Tibial nerve (tissue), 4 donors: ENCODE results near the gene KAT8. TPM values are rescaled to one million over a fixed set of nuclear protein-coding genes. Genes with fewer than 3 reads are reported as not detected.

ENCODE experiments used
- DNase-seq, 2 donors: peaks; one replicate each; pipeline ENCODE4 v3.0.0-alpha.2; 2019; ENCODE audit warnings: low spot score in 2 of 2
- H3K27ac ChIP-seq, 4 donors: fragments of 200-600 bp; sonication (generic) in 3 of 4; one replicate each; pipeline ENCODE4 v1.5.1; 2017 to 2019; ENCODE audit warnings: mild to moderate bottlenecking in 1 of 4
- H3K27me3 ChIP-seq, 2 donors: fragments of 200-600 bp; sonication (generic) in 1 of 2; one replicate each; pipeline versions ENCODE4 v1.5.1 to v1.6.0; 2017 to 2019
- H3K36me3 ChIP-seq, 3 donors: fragments of 200-600 bp; sonication (generic); one replicate each; pipeline ENCODE4 v1.5.1; 2018 to 2019
- H3K4me1 ChIP-seq, 4 donors: fragments of 200-600 bp; sonication (generic) in 3 of 4; one replicate each; pipeline ENCODE4 v1.5.1; 2017 to 2019
- H3K4me3 ChIP-seq, 4 donors: fragments of 200-600 bp; sonication (generic) in 3 of 4; one replicate each; pipeline ENCODE4 v1.5.1; 2017 to 2019; ENCODE audit warnings: mild to moderate bottlenecking in 1 of 4, moderate library complexity in 1 of 4
- H3K9me3 ChIP-seq, 4 donors: fragments of 200-600 bp; sonication (generic) in 3 of 4; one replicate each; pipeline ENCODE4 v1.5.1; 2017 to 2019
- EP300 ChIP-seq, 2 donors: sonication (generic); formaldehyde crosslinking; IDR thresholded peaks; one replicate each; pipeline ENCODE4 v1.6.1; 2017; ENCODE audit warnings: antibody characterized with exemption in 2 of 2, mild to moderate bottlenecking in 1 of 2
- POLR2A ChIP-seq, 2 donors: fragments of 450-650 bp; IDR thresholded peaks; one replicate each; pipeline ENCODE4 v1.6.1; 2017; ENCODE audit warnings: antibody characterized with exemption in 2 of 2, mild to moderate bottlenecking in 2 of 2, moderate library complexity in 2 of 2
- WGBS, 2 donors: methylation state at CpG; one replicate each; pipeline ENCODE4 v1.1.5; 2018; 5-methylcytosine and 5-hydroxymethylcytosine counted together
- total RNA-seq, 4 donors: library from RNA; depleted of rRNA; stranded (reverse); fragments of >200 nt; gene quantifications; one replicate each; pipeline ENCODE4 v1.1.0, GENCODE V29; 2016
- TF ChIP-seq, protein P1 (sequence below), 5 experiments: fragments of 200-600 bp in 3 of 5; fragments of 450-650 bp in 2 of 5; sonication (generic) in 3 of 5; IDR thresholded peaks; one replicate each; pipeline ENCODE4 v1.5.1; 2016 to 2019; ENCODE audit warnings: antibody characterized with exemption in 5 of 5, mild to moderate bottlenecking in 3 of 5, moderate library complexity in 2 of 5

Gene KAT8
- total RNA-seq, 4 donors from 2014 or later = 79.5 to 99.0 (median 92.7) TPM

DNA sequence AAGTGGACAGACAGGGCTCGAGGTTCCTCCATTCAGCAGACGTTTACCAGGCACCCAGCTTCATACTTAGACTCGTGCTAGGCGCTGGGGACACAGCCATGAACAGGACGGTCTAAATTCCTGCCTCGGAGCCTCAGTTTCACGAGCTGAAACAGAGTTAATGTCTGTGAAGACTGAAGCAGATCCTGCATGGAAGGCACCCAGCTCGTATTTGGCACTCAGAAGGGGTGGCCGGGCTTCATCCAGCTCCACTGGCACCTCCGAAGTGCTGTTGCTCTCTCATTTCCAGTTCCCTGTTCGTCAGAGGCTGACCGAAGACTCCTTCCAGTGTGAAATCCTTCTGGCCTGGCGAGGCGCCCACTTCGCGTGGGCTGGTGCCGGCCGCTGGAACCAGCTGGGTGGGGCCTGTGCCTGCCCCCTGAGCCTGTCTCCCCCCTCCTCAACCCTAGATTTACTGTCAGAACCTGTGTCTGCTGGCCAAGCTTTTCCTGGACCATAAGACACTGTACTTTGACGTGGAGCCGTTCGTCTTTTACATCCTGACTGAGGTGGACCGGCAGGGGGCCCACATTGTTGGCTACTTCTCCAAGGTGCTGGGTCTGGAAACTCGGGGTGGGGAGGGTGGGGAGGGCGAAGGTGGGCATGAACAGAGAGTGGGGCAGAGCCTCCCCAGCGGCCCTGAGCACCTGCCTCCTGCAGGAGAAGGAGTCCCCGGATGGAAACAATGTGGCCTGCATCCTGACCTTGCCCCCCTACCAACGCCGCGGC lies 12.3 kb downstream of the KAT8 start:
- H3K27ac ChIP-seq = peak overlapping the region; percentile 18 to 85 (median 80)
- TF ChIP-seq, protein P1, sequence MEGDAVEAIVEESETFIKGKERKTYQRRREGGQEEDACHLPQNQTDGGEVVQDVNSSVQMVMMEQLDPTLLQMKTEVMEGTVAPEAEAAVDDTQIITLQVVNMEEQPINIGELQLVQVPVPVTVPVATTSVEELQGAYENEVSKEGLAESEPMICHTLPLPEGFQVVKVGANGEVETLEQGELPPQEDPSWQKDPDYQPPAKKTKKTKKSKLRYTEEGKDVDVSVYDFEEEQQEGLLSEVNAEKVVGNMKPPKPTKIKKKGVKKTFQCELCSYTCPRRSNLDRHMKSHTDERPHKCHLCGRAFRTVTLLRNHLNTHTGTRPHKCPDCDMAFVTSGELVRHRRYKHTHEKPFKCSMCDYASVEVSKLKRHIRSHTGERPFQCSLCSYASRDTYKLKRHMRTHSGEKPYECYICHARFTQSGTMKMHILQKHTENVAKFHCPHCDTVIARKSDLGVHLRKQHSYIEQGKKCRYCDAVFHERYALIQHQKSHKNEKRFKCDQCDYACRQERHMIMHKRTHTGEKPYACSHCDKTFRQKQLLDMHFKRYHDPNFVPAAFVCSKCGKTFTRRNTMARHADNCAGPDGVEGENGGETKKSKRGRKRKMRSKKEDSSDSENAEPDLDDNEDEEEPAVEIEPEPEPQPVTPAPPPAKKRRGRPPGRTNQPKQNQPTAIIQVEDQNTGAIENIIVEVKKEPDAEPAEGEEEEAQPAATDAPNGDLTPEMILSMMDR (IDR thresholded peaks at IDR 0.05) = no peak
- TF ChIP-seq EP300 (IDR thresholded peaks at IDR 0.05) = peak in 1 of 2 donors; percentile 54
- peak in 1 of 2 donors; percentile 31 for TF ChIP-seq POLR2A (IDR thresholded peaks at IDR 0.05)
- H3K27me3 ChIP-seq = no peaks in the 10 kb centered on the region
- DNase-seq = no peak
- peaks cover 0 to 34% (median 2%) of the 10 kb centered on the region in 4 donors for H3K4me1 ChIP-seq
- peaks cover 0 to 87% (median 4%) of the 10 kb centered on the region in 3 donors for H3K36me3 ChIP-seq
- H3K4me3 ChIP-seq = peak overlapping the region in 1 of 4 donors; percentile 4
- WGBS, 2 donors = 38 to 41% methylated on average over 22 to 29 of the region's 29 CpGs
- no peaks in the 10 kb centered on the region for H3K9me3 ChIP-seq

DNA sequence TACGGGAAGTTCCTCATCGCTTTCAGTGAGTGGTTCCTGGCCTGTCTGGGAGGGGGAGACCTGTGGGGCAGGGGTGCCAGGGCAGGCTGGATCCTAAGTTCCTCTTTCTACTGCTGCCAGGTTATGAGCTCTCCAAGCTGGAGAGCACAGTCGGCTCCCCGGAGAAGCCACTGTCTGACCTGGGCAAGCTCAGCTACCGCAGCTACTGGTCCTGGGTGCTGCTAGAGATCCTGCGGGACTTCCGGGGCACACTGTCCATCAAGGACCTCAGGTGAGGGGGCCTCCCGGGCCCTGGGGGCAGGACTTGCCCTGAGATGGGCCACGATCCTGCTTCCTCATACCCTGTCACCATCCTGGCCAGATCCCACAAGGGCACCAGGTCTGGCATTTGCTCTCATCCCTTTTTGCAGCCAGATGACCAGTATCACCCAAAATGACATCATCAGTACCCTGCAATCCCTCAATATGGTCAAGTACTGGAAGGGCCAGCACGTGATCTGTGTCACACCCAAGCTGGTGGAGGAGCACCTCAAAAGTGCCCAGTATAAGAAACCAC lies 12.9 kb downstream of the KAT8 start:
- 64 to 94% methylated on average over 7 to 8 of the region's 10 CpGs for WGBS, 2 donors
- TF ChIP-seq POLR2A (IDR thresholded peaks at IDR 0.05) = no peak
- TF ChIP-seq EP300 (IDR thresholded peaks at IDR 0.05) = no peak
- Histone ChIP-seq H3K27me3 (peaks cover 0 to 4% of the 10 kb centered on the region in 2 donors), H3K4me3 (peak overlapping the region in 1 of 4 donors; percentile 4), H3K4me1 (peaks cover 0 to 41% (median 2%) of the 10 kb centered on the region in 4 donors), H3K36me3 (peaks cover 0 to 80% (median 4%) of the 10 kb centered on the region in 3 donors), H3K27ac (peak overlapping the region; percentile 1 to 85 (median 80)), H3K9me3 (no peaks in the 10 kb centered on the region)
- no peak for DNase-seq

DNA sequence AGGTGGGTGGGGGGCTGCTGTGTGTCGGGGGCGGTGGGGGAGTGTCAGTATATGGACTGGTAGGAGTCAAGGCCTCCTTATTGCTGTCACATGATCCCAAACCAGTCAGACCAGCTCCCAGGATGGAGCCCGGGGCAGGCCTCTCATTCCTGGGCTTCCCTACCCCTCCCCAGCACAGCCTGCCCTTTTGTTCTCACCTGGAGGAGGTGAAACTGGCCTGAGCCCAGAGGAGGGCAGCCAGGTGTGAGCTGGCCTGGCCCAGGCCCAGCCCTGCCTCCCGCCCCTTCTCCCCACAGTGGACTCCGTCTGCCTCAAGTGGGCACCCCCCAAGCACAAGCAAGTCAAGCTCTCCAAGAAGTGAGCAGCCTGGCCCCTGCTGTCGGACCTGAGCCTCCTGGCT lies 13.4 kb downstream of the KAT8 start:
- WGBS, 2 donors = 72 to 76% methylated on average over 5 to 6 of the region's 6 CpGs
- H3K4me3 ChIP-seq = no peak overlapping the region
- TF ChIP-seq, protein P1 (IDR thresholded peaks at IDR 0.05) = no peak
- TF ChIP-seq POLR2A (IDR thresholded peaks at IDR 0.05) = no peak
- no peak for TF ChIP-seq EP300 (IDR thresholded peaks at IDR 0.05)
- H3K4me1 ChIP-seq = peaks cover 0 to 43% (median 2%) of the 10 kb centered on the region in 4 donors
- H3K36me3 ChIP-seq = peaks cover 0 to 75% (median 4%) of the 10 kb centered on the region in 3 donors
- peak overlapping the region in 3 of 4 donors; percentile 47 to 85 (median 84) for H3K27ac ChIP-seq
- no peaks in the 10 kb centered on the region for H3K9me3 ChIP-seq
- no peak for DNase-seq
- H3K27me3 ChIP-seq = peaks cover 0 to 9% of the 10 kb centered on the region in 2 donors

DNA sequence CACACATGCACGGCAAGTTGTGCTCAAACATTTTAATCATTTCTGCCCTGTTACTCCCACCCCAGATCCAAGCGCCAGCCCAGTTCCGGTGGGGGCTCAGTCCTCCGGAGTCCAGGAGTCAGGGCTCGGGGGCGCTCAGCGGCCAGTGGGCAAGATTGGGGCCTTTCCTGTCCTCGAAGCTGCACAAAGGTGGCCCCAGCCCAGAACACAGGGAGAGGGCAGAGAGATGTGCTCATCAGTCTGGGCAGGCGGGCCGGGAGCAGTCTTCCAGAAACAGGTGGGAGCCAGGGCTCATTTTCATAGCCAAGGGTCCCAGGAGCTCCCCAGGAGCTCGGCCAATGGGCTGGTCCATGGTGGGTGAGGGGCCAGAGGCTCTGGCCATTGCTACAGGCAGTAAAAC lies 14.0 kb downstream of the KAT8 start:
- Histone ChIP-seq H3K9me3 (no peaks in the 10 kb centered on the region), H3K4me3 (no peak overlapping the region), H3K4me1 (peaks cover 0 to 43% (median 2%) of the 10 kb centered on the region in 4 donors), H3K27me3 (peaks cover 0 to 14% of the 10 kb centered on the region in 2 donors), H3K36me3 (peaks cover 0 to 70% (median 4%) of the 10 kb centered on the region in 3 donors), H3K27ac (peak overlapping the region in 2 of 4 donors; percentile 47 to 85)
- TF ChIP-seq EP300 (IDR thresholded peaks at IDR 0.05) = no peak
- no peak for TF ChIP-seq POLR2A (IDR thresholded peaks at IDR 0.05)
- TF ChIP-seq, protein P1 (IDR thresholded peaks at IDR 0.05) = no peak
- no peak for DNase-seq
- 89 to 95% methylated on average over 10 to 11 of the region's 11 CpGs for WGBS, 2 donors

DNA sequence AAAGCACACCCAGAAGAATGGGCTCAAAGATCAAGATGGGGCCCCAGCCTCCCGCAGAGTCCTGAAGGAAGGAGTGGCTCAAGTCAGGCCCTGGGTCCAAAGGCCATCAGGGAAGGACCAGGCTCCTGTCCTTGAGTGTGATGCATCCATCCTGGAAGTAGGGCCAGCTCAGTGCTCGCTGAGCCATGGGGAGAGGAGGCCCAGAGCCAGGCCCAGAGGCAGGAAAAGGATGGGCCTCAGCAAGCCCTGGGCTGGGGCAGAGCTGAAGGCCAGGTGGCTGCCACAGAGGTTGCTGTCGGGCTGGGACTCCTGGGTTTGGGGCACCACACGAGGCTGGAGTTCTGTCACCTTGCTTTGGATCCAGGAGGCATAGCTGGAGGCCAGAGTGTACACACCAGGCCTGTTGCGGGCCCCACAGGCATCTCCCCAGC lies 14.4 kb downstream of the KAT8 start:
- Histone ChIP-seq H3K4me1 (peaks cover 0 to 43% (median 2%) of the 10 kb centered on the region in 4 donors), H3K36me3 (peaks cover 0 to 66% (median 4%) of the 10 kb centered on the region in 3 donors)
- no peak for TF ChIP-seq POLR2A (IDR thresholded peaks at IDR 0.05)
- TF ChIP-seq EP300 (IDR thresholded peaks at IDR 0.05) = no peak
- TF ChIP-seq, protein P1 (IDR thresholded peaks at IDR 0.05) = no peak

More for the DNA sequence above, 14.4 kb downstream of the KAT8 start:
- Histone ChIP-seq H3K27ac (peak overlapping the region in 2 of 4 donors; percentile 47 to 85), H3K27me3 (peaks cover 0 to 18% of the 10 kb centered on the region in 2 donors), H3K9me3 (no peaks in the 10 kb centered on the region), H3K4me3 (no peak overlapping the region)
- DNase-seq = no peak
- 79 to 83% methylated on average over 3 to 5 of the region's 5 CpGs for WGBS, 2 donors
